Dermis microvascular lymphatic vessel endothelial cell (primary cell): ENCODE data around the gene PANK4. TPM values are rescaled to one million over a fixed set of nuclear protein-coding genes. Genes with fewer than 3 reads are reported as not detected.
"Not testable (repeated sequence)": the region's sequence is repeated elsewhere in the genome, so short reads cannot be mapped to it uniquely, and the experiment has no call there.

Experiments used
- DNase-seq, 2 donors: peaks; one replicate each; pipeline versions ENCODE4 v3.0.0 to v3.0.0-alpha.2; 2010; ENCODE audit warnings: low read depth in 2 of 2
- total RNA-seq: library from RNA; depleted of rRNA; stranded (reverse); fragments of >200 nt; gene quantifications from 2 replicates; pipeline ENCODE4 v1.2.1, GENCODE V29; 2014

Gene PANK4
- total RNA-seq, 1 donor from 2014 or later = 18.6 TPM

GRCh38 chr1:2558861-2559260, 32.5 kb upstream of the PANK4 start:
- DNase-seq = no peak

- DNase-seq = no peak
These were observed 32.0 kb upstream of the PANK4 start for GRCh38 chr1:2558420-2558819.

- peak in 1 of 2 donors; percentile 35 for DNase-seq
These were observed 31.3 kb upstream of the PANK4 start for GRCh38 chr1:2557482-2558400.

GRCh38 chr1:2556678-2557481, 30.5 kb upstream of the PANK4 start:
- DNase-seq = peak in 1 of 2 donors; percentile 10

GRCh38 chr1:2556277-2556677, 29.9 kb upstream of the PANK4 start, which contains the start of gene TNFRSF14:
TSS of gene TNFRSF14 (plus strand) at chr1:2556371. CDS start at chr1:2556665, 294 bp downstream.
- peak; percentile 54 to 55 for DNase-seq

- DNase-seq = peak; percentile 73 to 89
These were observed 29.4 kb upstream of the PANK4 start for GRCh38 chr1:2555634-2556276.

- peak in 1 of 2 donors; percentile 46 for DNase-seq
These were observed 28.4 kb upstream of the PANK4 start for GRCh38 chr1:2554621-2555387.

- DNase-seq = no peak
These were observed 27.6 kb upstream of the PANK4 start for GRCh38 chr1:2553871-2554620.

GRCh38 chr1:2553076-2553475, 26.7 kb upstream of the PANK4 start:
- DNase-seq = not testable (repeated sequence)

- no peak for DNase-seq
These were observed 25.8 kb upstream of the PANK4 start for GRCh38 chr1:2552189-2552588.

- not testable (repeated sequence) for DNase-seq
These were observed 25.1 kb upstream of the PANK4 start for GRCh38 chr1:2551544-2551943.

- DNase-seq = not testable (repeated sequence)
These were observed 24.0 kb upstream of the PANK4 start for GRCh38 chr1:2550309-2550861.

GRCh38 chr1:2549367-2550029, 23.1 kb upstream of the PANK4 start:
- DNase-seq = not testable (repeated sequence)

GRCh38 chr1:2548068-2548589, 21.7 kb upstream of the PANK4 start:
- DNase-seq = peak; percentile 67 to 73

GRCh38 chr1:2547210-2548067, 21.0 kb upstream of the PANK4 start:
- no peak for DNase-seq

GRCh38 chr1:2546515-2547209, 20.3 kb upstream of the PANK4 start:
- DNase-seq = peak; percentile 85 to 88

GRCh38 chr1:2545754-2546514, 19.5 kb upstream of the PANK4 start:
- DNase-seq = peak; percentile 94
